Measurements from ENCODE around the gene SLC34A1.
"Not testable (repeated sequence)": the region's sequence is repeated elsewhere in the genome, so short reads cannot be mapped to it uniquely, and the experiment has no call there.

Gene SLC34A1

GRCh38 chr5:177368869-177369644 lies 15.2 kb upstream of the SLC34A1 start:
- no peak for DNase-seq

DNA sequence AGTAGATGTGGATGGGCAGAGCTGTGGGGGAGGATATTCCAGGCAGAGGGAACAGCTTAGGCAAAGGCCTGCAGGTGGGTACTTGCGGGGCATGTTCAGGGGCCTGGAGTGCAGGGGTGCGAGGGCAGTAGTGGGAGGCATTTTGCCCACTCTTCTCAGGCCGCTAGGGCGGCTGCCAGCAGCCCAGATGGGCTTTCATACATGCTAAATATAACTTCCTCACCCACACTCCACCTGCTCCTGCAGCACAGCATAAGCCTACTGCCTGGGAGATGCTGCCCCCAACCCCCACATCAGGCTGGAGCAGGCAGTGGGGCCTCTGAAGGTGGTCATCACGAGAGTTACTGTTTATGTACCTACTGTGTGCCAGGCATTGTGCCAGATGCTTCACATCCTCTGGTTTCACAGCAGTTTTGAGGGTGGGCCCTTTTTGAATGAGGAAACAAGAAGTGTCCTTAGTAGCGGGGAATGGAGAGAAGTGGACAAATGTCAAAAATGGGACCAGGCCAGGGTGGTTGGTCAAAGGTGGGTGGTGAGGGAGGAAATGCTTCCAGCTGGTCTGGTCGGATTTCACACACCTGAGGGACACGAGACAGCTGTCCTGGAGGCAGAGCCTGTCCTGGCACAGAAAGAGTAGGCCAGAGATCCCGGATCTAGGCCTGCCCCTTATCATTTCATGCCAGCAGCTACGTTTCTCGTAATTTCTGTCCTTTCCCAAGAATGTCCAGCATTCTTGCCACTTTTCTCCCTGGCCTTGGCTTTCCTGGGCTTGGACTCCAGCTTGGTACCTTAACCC lies 14.4 kb upstream of the SLC34A1 start:
- DNase-seq: no peak

- no peak for DNase-seq
Observed at GRCh38 chr5:177370488-177371119, 13.6 kb upstream of the SLC34A1 start.

DNA sequence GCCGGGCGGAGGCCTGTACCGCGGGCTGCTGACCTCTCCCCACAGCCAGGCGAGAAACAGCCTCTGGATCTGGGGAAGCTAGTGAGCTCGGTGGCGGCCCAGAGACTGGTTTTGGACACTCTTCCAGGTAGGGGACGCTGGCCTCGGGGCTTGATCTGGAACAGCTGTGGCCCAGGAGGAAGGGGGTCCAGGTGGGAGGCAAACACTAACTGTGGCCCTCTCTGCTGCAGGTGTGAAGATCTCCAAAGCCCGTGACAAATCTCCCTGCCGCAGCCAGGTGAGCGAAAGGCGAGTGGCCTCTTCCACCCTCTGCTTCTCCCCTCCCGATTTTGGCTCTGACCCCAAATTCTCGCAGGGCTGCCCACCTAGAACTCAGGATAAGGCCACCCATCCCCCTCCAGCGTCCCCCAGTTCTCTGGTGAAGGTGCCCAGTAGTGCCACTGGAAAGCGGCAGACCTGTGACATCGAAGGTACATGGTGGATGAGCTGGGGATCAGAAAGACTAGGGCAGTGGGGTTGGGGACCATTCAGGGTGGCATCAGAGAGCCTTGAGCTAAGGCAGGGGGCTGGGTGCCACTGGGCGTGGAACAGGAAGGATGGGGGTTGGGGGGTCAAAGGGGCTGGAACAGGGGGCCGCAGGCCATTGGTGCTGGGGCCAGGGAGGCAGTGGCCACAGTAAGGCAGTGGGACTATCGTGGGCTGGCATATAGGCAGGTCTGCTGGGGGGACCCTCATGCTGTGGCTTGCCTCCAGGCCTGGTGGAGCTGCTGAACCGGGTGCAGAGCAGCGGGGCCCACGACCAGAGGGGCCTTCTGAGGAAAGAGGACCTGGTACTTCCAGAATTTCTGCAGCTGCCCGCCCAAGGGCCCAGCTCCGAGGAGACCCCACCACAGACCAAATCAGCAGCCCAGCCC lies 12.9 kb upstream of the SLC34A1 start:
- no peak for DNase-seq

- DNase-seq: no peak
Observed at GRCh38 chr5:177372034-177372896, 12.0 kb upstream of the SLC34A1 start.

- DNase-seq: no peak
Observed at GRCh38 chr5:177372910-177373309, 11.3 kb upstream of the SLC34A1 start.

GRCh38 chr5:177373806-177374205 lies 10.4 kb upstream of the SLC34A1 start:
- DNase-seq: no peak

DNA sequence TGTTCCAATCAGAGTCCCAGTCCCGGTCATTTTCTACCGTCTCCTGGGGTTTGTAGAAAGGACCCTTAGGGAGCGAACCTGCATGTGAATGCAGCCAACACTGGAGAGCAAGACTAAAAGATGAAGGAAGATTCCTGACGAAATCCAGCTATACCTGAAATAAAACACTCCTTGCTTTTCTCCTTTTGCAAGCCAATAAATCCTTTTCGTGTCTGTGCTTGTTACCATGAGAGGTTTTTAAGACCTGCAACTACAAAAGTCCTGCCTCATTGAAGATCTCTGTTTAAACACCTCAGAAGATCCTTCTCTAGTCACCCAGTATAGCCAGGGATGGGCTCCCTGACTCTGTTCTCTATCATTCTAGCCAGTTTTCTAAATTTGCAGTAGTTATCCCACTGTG lies 10.0 kb upstream of the SLC34A1 start:
- DNase-seq: no peak

DNA sequence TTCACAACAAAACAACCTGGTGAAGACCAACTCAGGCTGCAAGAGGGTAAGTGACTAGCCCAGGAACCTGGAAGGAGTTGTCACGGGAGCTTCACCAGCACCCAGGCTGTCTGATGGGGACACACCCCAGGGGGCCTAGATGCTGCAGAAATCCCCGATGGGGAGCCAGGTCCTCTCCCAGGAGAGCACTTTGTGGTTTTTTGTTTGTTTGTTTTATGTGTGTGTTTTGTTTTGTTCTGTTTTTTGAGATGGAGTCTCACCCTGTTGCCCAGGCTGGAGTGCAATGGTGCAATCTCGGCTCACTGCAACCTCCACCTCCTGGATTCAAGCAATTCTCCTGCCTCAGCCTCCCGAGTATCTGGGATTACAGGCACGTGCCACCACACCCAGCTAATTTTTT lies 8.7 kb upstream of the SLC34A1 start:
- DNase-seq: not testable (repeated sequence)

DNA sequence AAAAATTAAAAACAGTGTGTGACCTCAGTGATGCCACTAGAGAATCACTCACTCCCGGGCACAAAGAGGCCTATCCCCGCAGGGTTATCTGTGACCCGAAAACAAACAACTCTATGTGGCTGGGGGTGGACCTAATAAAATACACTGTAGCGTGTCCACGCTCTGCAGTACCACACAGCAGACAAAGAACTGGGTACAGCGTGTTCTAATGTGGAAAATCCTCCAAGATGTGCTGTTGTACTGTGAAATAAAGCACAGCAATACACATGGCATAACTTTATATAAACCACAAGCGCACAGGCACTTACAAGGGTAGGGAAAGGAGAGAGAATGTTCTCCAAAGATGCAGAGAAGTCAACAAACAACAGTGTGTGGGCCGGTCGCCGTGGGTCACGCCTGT lies 8.1 kb upstream of the SLC34A1 start:
- DNase-seq: no peak

- DNase-seq: no peak
Observed at GRCh38 chr5:177377851-177378776, 6.1 kb upstream of the SLC34A1 start.

GRCh38 chr5:177378884-177379883 lies 5.0 kb upstream of the SLC34A1 start:
- DNase-seq: peak; percentile 22

GRCh38 chr5:177380805-177381126 lies 3.5 kb upstream of the SLC34A1 start:
- no peak for DNase-seq

DNA sequence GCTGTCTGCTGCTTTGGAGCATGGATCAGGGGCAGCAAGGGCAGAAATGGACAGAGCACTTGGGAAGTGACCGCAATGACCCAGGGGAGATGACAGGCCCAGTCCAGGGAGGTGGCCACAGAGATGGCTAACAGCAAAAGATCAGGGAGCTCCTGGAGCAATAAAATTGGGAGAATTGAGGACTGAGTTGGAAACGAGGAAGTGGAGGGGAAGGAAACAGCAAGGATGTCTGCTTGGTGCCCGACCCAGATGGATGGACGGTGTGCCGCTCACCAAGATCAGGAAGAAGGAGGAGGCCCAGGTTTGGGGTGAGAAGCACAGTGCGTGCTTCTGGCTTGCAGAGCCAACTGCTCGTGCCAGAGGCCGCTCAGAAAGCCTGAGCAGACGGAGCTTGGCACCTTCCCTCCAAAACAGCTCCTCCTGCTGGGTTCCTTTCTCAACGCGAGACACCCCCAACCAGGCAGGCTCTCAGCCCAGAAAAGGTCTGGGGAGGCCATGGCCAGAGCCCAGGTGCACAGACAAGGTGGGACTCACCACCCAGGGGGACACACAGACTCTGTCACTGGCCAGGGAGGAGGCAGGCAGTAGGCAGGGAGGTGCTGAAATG lies 1.7 kb upstream of the SLC34A1 start:
- no peak for DNase-seq

DNA sequence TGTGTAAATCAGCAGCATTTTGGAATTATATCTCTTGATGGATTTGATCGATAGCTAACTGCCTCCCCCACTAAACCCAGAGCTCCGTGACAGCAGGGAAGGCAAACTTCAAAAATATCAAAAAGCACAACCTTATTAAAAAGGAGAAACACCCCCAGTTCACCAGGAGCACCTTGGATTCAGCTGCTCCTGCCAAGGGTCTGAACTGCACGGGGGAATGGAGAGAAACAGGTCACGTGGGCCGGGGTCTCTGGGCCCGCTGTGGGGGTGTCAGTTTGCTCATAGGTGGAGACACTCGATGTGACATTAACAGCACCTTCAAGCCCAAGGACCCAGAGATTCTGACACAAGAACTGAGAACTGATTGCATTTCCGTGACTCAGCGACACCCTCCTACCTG lies 1.1 kb upstream of the SLC34A1 start:
- DNase-seq: no peak

- DNase-seq: no peak
Observed at GRCh38 chr5:177385720-177386119, 1.5 kb downstream of the SLC34A1 start.

DNA sequence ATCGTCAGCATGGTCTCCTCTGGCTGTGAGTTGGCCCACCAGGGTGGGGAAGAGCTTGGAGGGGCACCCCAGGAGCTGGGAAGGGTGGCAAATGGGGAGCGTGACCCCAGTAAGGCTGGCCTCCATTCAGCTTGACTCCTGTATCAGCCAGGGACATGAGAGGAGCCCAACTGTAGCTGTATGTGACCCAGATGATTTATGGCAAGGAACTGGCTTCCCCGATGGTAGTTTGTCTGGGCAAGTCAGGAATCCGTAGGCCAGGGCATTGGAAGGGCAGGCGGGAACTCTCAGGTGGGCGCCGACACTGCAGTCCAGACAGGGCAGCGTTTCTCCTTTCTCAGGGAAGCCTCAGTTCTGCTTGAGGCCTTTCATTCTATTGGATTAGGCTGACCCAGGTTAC lies 2.3 kb downstream of the SLC34A1 start:
- DNase-seq: no peak

GRCh38 chr5:177387405-177387804 lies 3.2 kb downstream of the SLC34A1 start:
- DNase-seq: no peak

- DNase-seq: no peak
Observed at GRCh38 chr5:177388521-177389052, 4.4 kb downstream of the SLC34A1 start.
